Measurements from ENCODE around the gene ABHD12. TPM values are rescaled to one million over a fixed set of nuclear protein-coding genes. Genes with fewer than 3 reads are reported as not detected.

ABHD12 gene
- 10 to 100 TPM; 30.1 to 30.9 TPM for total RNA-seq
- 10 to 100 TPM; 25.9 to 29.1 TPM for polyA plus RNA-seq

- H3K27me3 ChIP-seq (ENCODE audit: insufficient read depth, low read length): no peaks in the 10 kb centered on the region
- no peaks in the 10 kb centered on the region for H3K9me3 Mint-ChIP-seq
- no peaks in the 10 kb centered on the region for H3K9me3 ChIP-seq (ENCODE audit: control insufficient read depth in 1 of 2, low read length in 2 of 2)
- no peaks in the 10 kb centered on the region for H3K36me3 ChIP-seq (ENCODE audit: insufficient read depth, low read length)
- no peaks in the 10 kb centered on the region for H3K27me3 Mint-ChIP-seq
- peaks cover 15% of the 10 kb centered on the region for H3K4me1 ChIP-seq (ENCODE audit: insufficient read depth, low read length)
- CTCF ChIA-PET (ENCODE audit: partially characterized antibody): interaction anchor here (1.7 kb wide), 1 partner anchor 11 kb away, joined by 5 read pairs; no protein-coding TSS in a partner anchor
- intact Hi-C loops (cut with micrococcal nuclease): loop anchor here (1.0 to 5.0 kb wide), 11 partner anchors 16 to 1969 kb away; partner anchors contain the start of genes ACSS1, APMAP, GINS1 and NANP
- peak within 1 kb of the TSS; percentile 57 to 83 for H3K4me3 ChIP-seq (ENCODE audit: low read length in 2 of 2)
- H3K4me1 Mint-ChIP-seq: peaks cover 12 to 25% (median 14%) of the 10 kb centered on the region in 4 donors
- peak within 1 kb of the TSS; percentile 61 for H3K27ac ChIP-seq (ENCODE audit: low read depth, low read length)
- H3K36me3 Mint-ChIP-seq: peaks cover 0 to 7% of the 10 kb centered on the region in 2 donors
- peak within 1 kb of the TSS; percentile 86 to 91 (median 89) for H3K4me3 Mint-ChIP-seq
- POLR2A ChIA-PET (ENCODE audit: partially characterized antibody): interaction anchor here (0.6 to 2.5 kb wide), 6 partner anchors 9 to 398 kb away, joined by 3 to 16 read pairs (median 5); partner anchors contain the start of genes APMAP, ENTPD6 and GINS1
- DNase-seq: peak; percentile 91 to 95 (median 92)
- peak within 1 kb of the TSS; percentile 73 to 94 (median 88) for H3K27ac Mint-ChIP-seq
These were observed at the start of gene ABHD12 for GRCh38 chr20:25390538-25391528. TSS of gene ABHD12 (minus strand) at chr20:25390835. CDS start at chr20:25390703, 132 bp downstream.

- no peaks in the 10 kb centered on the region for H3K27me3 ChIP-seq (ENCODE audit: insufficient read depth, low read length)
- no peaks in the 10 kb centered on the region for H3K36me3 Mint-ChIP-seq
- POLR2A ChIA-PET (ENCODE audit: partially characterized antibody): no interaction called here
- H3K4me1 Mint-ChIP-seq: peaks cover 0 to 1% (median 0%) of the 10 kb centered on the region in 4 donors
- no peaks in the 10 kb centered on the region for H3K9me3 ChIP-seq (ENCODE audit: control insufficient read depth in 1 of 2, low read length in 2 of 2)
- CTCF ChIA-PET (ENCODE audit: partially characterized antibody): no interaction called here
- no peaks in the 10 kb centered on the region for H3K9me3 Mint-ChIP-seq
- H3K4me1 ChIP-seq (ENCODE audit: insufficient read depth, low read length): no peaks in the 10 kb centered on the region
- peak overlapping the region in 1 of 7 donors; percentile 50 for H3K27ac Mint-ChIP-seq
- H3K36me3 ChIP-seq (ENCODE audit: insufficient read depth, low read length): no peaks in the 10 kb centered on the region
- no peak overlapping the region for H3K4me3 ChIP-seq (ENCODE audit: low read length in 2 of 2)
- intact Hi-C loops (cut with micrococcal nuclease): no loop called here
- no peak for DNase-seq
- no peaks in the 10 kb centered on the region for H3K27me3 Mint-ChIP-seq
- H3K27ac ChIP-seq (ENCODE audit: low read depth, low read length): no peak overlapping the region
- H3K4me3 Mint-ChIP-seq: no peak overlapping the region
These were observed 48.7 kb upstream of the ABHD12 start for GRCh38 chr20:25439328-25439727.

GRCh38 chr20:25437153-25437581 is 46.5 kb upstream of the ABHD12 start:
- ChIA-PET CTCF (ENCODE audit: partially characterized antibody) (no interaction called here), POLR2A (ENCODE audit: partially characterized antibody) (no interaction called here)
- DNase-seq: no peak
- Histone ChIP-seq H3K4me1 (ENCODE audit: insufficient read depth, low read length) (no peaks in the 10 kb centered on the region), H3K27ac (ENCODE audit: low read depth, low read length) (no peak overlapping the region), H3K36me3 (ENCODE audit: insufficient read depth, low read length) (no peaks in the 10 kb centered on the region), H3K27me3 (ENCODE audit: insufficient read depth, low read length) (no peaks in the 10 kb centered on the region), H3K4me3 (ENCODE audit: low read length in 2 of 2) (no peak overlapping the region), H3K9me3 (ENCODE audit: control insufficient read depth in 1 of 2, low read length in 2 of 2) (no peaks in the 10 kb centered on the region)
- Mint-ChIP-seq H3K9me3 (no peaks in the 10 kb centered on the region), H3K4me1 (peaks cover 0 to 1% (median 0%) of the 10 kb centered on the region in 4 donors), H3K27ac (no peak overlapping the region), H3K36me3 (no peaks in the 10 kb centered on the region), H3K27me3 (no peaks in the 10 kb centered on the region), H3K4me3 (no peak overlapping the region)
- intact Hi-C loops (cut with micrococcal nuclease): no loop called here

- no peak for DNase-seq
- H3K4me1 ChIP-seq (ENCODE audit: insufficient read depth, low read length): peaks cover 4% of the 10 kb centered on the region
- H3K27ac ChIP-seq (ENCODE audit: low read depth, low read length): no peak overlapping the region
- H3K36me3 ChIP-seq (ENCODE audit: insufficient read depth, low read length): no peaks in the 10 kb centered on the region
- Mint-ChIP-seq H3K4me1 (peaks cover 0 to 5% (median 2%) of the 10 kb centered on the region in 4 donors), H3K27ac (no peak overlapping the region), H3K36me3 (no peaks in the 10 kb centered on the region), H3K9me3 (peaks cover 0 to 4% (median 0%) of the 10 kb centered on the region in 8 donors), H3K27me3 (no peaks in the 10 kb centered on the region), H3K4me3 (no peak overlapping the region)
- CTCF ChIA-PET (ENCODE audit: partially characterized antibody): interaction anchor here (1.4 kb wide), 1 partner anchor 9 kb away, joined by 3 read pairs; no protein-coding TSS in a partner anchor
- no peak overlapping the region for H3K4me3 ChIP-seq (ENCODE audit: low read length in 2 of 2)
- intact Hi-C loops (cut with micrococcal nuclease): no loop called here
- POLR2A ChIA-PET (ENCODE audit: partially characterized antibody): no interaction called here
- no peaks in the 10 kb centered on the region for H3K27me3 ChIP-seq (ENCODE audit: insufficient read depth, low read length)
- no peaks in the 10 kb centered on the region for H3K9me3 ChIP-seq (ENCODE audit: control insufficient read depth in 1 of 2, low read length in 2 of 2)
These were observed 33.9 kb upstream of the ABHD12 start for GRCh38 chr20:25424536-25424935.

GRCh38 chr20:25422032-25422431 is 31.4 kb upstream of the ABHD12 start:
- Mint-ChIP-seq H3K27ac (no peak overlapping the region), H3K27me3 (no peaks in the 10 kb centered on the region), H3K36me3 (no peaks in the 10 kb centered on the region), H3K9me3 (peaks cover 0 to 4% (median 0%) of the 10 kb centered on the region in 8 donors), H3K4me3 (no peak overlapping the region), H3K4me1 (peaks cover 0 to 5% (median 2%) of the 10 kb centered on the region in 4 donors)
- DNase-seq: no peak
- Histone ChIP-seq H3K4me3 (ENCODE audit: low read length in 2 of 2) (no peak overlapping the region), H3K4me1 (ENCODE audit: insufficient read depth, low read length) (peaks cover 4% of the 10 kb centered on the region), H3K9me3 (ENCODE audit: control insufficient read depth in 1 of 2, low read length in 2 of 2) (no peaks in the 10 kb centered on the region), H3K36me3 (ENCODE audit: insufficient read depth, low read length) (no peaks in the 10 kb centered on the region), H3K27me3 (ENCODE audit: insufficient read depth, low read length) (no peaks in the 10 kb centered on the region), H3K27ac (ENCODE audit: low read depth, low read length) (no peak overlapping the region)
- intact Hi-C loops (cut with micrococcal nuclease): no loop called here
- POLR2A ChIA-PET (ENCODE audit: partially characterized antibody): no interaction called here
- CTCF ChIA-PET (ENCODE audit: partially characterized antibody): interaction anchor here (1.3 kb wide), 1 partner anchor 14 kb away, joined by 3 read pairs; the partner anchor contains the start of gene GINS1

GRCh38 chr20:25421102-25421501 is 30.5 kb upstream of the ABHD12 start:
- Histone ChIP-seq H3K4me1 (ENCODE audit: insufficient read depth, low read length) (peaks cover 3% of the 10 kb centered on the region), H3K27ac (ENCODE audit: low read depth, low read length) (no peak overlapping the region), H3K9me3 (ENCODE audit: control insufficient read depth in 1 of 2, low read length in 2 of 2) (no peaks in the 10 kb centered on the region), H3K36me3 (ENCODE audit: insufficient read depth, low read length) (no peaks in the 10 kb centered on the region), H3K4me3 (ENCODE audit: low read length in 2 of 2) (no peak overlapping the region), H3K27me3 (ENCODE audit: insufficient read depth, low read length) (no peaks in the 10 kb centered on the region)
- intact Hi-C loops (cut with micrococcal nuclease): no loop called here
- Mint-ChIP-seq H3K27ac (no peak overlapping the region), H3K9me3 (no peaks in the 10 kb centered on the region), H3K36me3 (no peaks in the 10 kb centered on the region), H3K27me3 (no peaks in the 10 kb centered on the region), H3K4me1 (peaks cover 0 to 5% (median 1%) of the 10 kb centered on the region in 4 donors), H3K4me3 (no peak overlapping the region)
- ChIA-PET CTCF (ENCODE audit: partially characterized antibody) (no interaction called here), POLR2A (ENCODE audit: partially characterized antibody) (no interaction called here)
- DNase-seq: no peak

GRCh38 chr20:25418776-25419175 is 28.1 kb upstream of the ABHD12 start:
- Mint-ChIP-seq H3K9me3 (no peaks in the 10 kb centered on the region), H3K4me3 (no peak overlapping the region), H3K27me3 (no peaks in the 10 kb centered on the region), H3K36me3 (no peaks in the 10 kb centered on the region), H3K27ac (no peak overlapping the region), H3K4me1 (no peaks in the 10 kb centered on the region)
- no peaks in the 10 kb centered on the region for H3K27me3 ChIP-seq (ENCODE audit: insufficient read depth, low read length)
- H3K36me3 ChIP-seq (ENCODE audit: insufficient read depth, low read length): no peaks in the 10 kb centered on the region
- no peak for DNase-seq
- no peaks in the 10 kb centered on the region for H3K9me3 ChIP-seq (ENCODE audit: control insufficient read depth in 1 of 2, low read length in 2 of 2)
- H3K4me3 ChIP-seq (ENCODE audit: low read length in 2 of 2): no peak overlapping the region
- H3K4me1 ChIP-seq (ENCODE audit: insufficient read depth, low read length): no peaks in the 10 kb centered on the region
- intact Hi-C loops (cut with micrococcal nuclease): no loop called here
- ChIA-PET CTCF (ENCODE audit: partially characterized antibody) (no interaction called here), POLR2A (ENCODE audit: partially characterized antibody) (no interaction called here)
- H3K27ac ChIP-seq (ENCODE audit: low read depth, low read length): no peak overlapping the region

Measured in CD4-positive, alpha-beta memory T cell (primary cell).